K562 (cell line): ENCODE results near the gene UQCC5. TPM values are rescaled to one million over a fixed set of nuclear protein-coding genes. Genes with fewer than 3 reads are reported as not detected.

Source experiments
- CREB1 ChIP-seq, 2 experiments: sonication (generic) in 1 of 2; formaldehyde crosslinking in 1 of 2; IDR thresholded peaks; 2 replicates each; pipeline versions ENCODE4 v1.6.1 to v1.8.0; 2012 to 2022; ENCODE audit warnings: inconsistent platforms in 1 of 2, mild to moderate bottlenecking in 1 of 2, missing genetic modification reagents in 1 of 2, moderate library complexity in 1 of 2
- E2F4 ChIP-seq: sonication (generic); formaldehyde crosslinking; IDR thresholded peaks from 2 replicates; pipeline ENCODE4 v1.8.0; 2022; ENCODE audit warnings: mild to moderate bottlenecking, low read depth, missing genetic modification reagents
- GABPA ChIP-seq: fragments of 200-800 bp; sonication (Bioruptor generic); conservative IDR thresholded peaks from 2 replicates; pipeline ENCODE4 v1.6.1; 2016; ENCODE audit warnings: low read depth, missing genetic modification characterization, missing compliant biosample characterization
- KAT2B ChIP-seq: IDR thresholded peaks from one replicate; pipeline ENCODE4 v1.6.1; 2012; ENCODE audit warnings: low read depth, mild to moderate bottlenecking, control low read depth, inconsistent platforms, low read length, moderate library complexity
- MAFF ChIP-seq: IDR thresholded peaks from 2 replicates; pipeline ENCODE4 v1.6.1; 2012; ENCODE audit warnings: low read length, improper control_type of control experiment
- MTA2 ChIP-seq: fragments of 450-650 bp; IDR thresholded peaks from 2 replicates; pipeline ENCODE4 v1.6.1; 2016; ENCODE audit warnings: low read depth
- NR2C2 ChIP-seq, 2 experiments: fragments of 200-800 bp in 1 of 2; sonication (Bioruptor generic) in 1 of 2; sonication (generic) in 1 of 2; formaldehyde crosslinking in 1 of 2; IDR thresholded peaks; 2 replicates each; pipeline versions ENCODE4 v1.6.1 to v1.8.0; 2016 to 2022; ENCODE audit warnings: mild to moderate bottlenecking in 1 of 2, missing compliant biosample characterization in 1 of 2, missing genetic modification characterization in 1 of 2, missing genetic modification reagents in 1 of 2
- PHF20 ChIP-seq: fragments of 450-650 bp; IDR thresholded peaks from 2 replicates; pipeline ENCODE4 v1.6.1; 2018; ENCODE audit not compliant: partially characterized antibody
- RAD21 ChIP-seq, 2 experiments: fragments of 250-450 bp in 1 of 2; fragments of 450-650 bp in 1 of 2; sonication (Bioruptor Pico) in 1 of 2; formaldehyde crosslinking in 1 of 2; IDR thresholded peaks in 1 of 2; conservative IDR thresholded peaks in 1 of 2; 2 replicates each; pipeline versions ENCODE4 v1.4.0 to v1.8.0; 2020 to 2022; ENCODE audit warnings: mild to moderate bottlenecking in 2 of 2, moderate library complexity in 1 of 2
- RBM17 ChIP-seq: fragments of 200-400 bp; formaldehyde crosslinking; IDR thresholded peaks from 2 replicates; pipeline ENCODE4 v1.6.1; 2017; ENCODE audit warnings: low read depth, mild to moderate bottlenecking, low read length, borderline replicate concordance
- RNF2 ChIP-seq: sonication (generic); IDR thresholded peaks from 2 replicates; pipeline ENCODE4 v1.6.1; 2016
- SAP30 ChIP-seq: fragments of 200-600 bp; sonication (generic); IDR thresholded peaks from 2 replicates; pipeline ENCODE4 v1.6.1; 2012; ENCODE audit warnings: borderline replicate concordance, low read depth, mild to moderate bottlenecking, moderate library complexity, low read length, control low read depth, inconsistent platforms; ENCODE audit not compliant: insufficient read depth, poor library complexity, severe bottlenecking
- SIX5 ChIP-seq, 2 experiments: IDR thresholded peaks; 2 replicates each; pipeline ENCODE4 v1.6.1; 2011; ENCODE audit warnings: low read length in 2 of 2, borderline replicate concordance in 1 of 2, low read depth in 1 of 2, mild to moderate bottlenecking in 1 of 2, moderate library complexity in 1 of 2; ENCODE audit not compliant: insufficient read depth in 1 of 2
- TOE1 ChIP-seq, 2 experiments: fragments of 450-650 bp in 1 of 2; sonication (generic) in 1 of 2; formaldehyde crosslinking in 1 of 2; IDR thresholded peaks; 2 replicates each; pipeline versions ENCODE4 v1.7.1 to v1.8.0; 2016 to 2022; ENCODE audit warnings: borderline replicate concordance in 2 of 2, mild to moderate bottlenecking in 2 of 2, antibody characterized with exemption in 1 of 2, inconsistent platforms in 1 of 2, low read depth in 1 of 2, missing genetic modification reagents in 1 of 2, moderate library complexity in 1 of 2
- ZKSCAN1 ChIP-seq: fragments of 150-350 bp; IDR thresholded peaks from 2 replicates; pipeline ENCODE4 v1.6.1; 2016; ENCODE audit warnings: low read depth, low read length
- ZNF253 ChIP-seq: fragments of 250-450 bp; sonication (Bioruptor Pico); conservative IDR thresholded peaks from 2 replicates; pipeline ENCODE4 v1.6.1; 2021; ENCODE audit warnings: mild to moderate bottlenecking
- ZNF57 ChIP-seq: fragments of 450-650 bp; formaldehyde crosslinking; IDR thresholded peaks from 2 replicates; pipeline ENCODE4 v1.4.0; 2020; ENCODE audit warnings: mild to moderate bottlenecking, moderate library complexity
- ZNF589 ChIP-seq: fragments of 200-800 bp; sonication (Bioruptor generic); IDR thresholded peaks from 2 replicates; pipeline ENCODE4 v1.6.1; 2016; ENCODE audit warnings: low read depth, missing genetic modification characterization, missing compliant biosample characterization
- polyA plus RNA-seq, 8 experiments: library from polyadenylated mRNA; depleted of rRNA in 4 of 8; stranded (reverse) in 5 of 8; unstranded in 3 of 8; fragments of >200 nt; fragmentation: Nextera tagmentation in 2 of 8; fragmentation: Illumina TruSeq in 1 of 8; extraction: Ambion mirVana in 2 of 8; extraction: Trizol in 1 of 8; gene quantifications; 2 replicates each; pipeline versions ENCODE4 v1.2.1 to v1.2.3, GENCODE V29; 2011 to 2014; ENCODE audit warnings: inconsistent platforms in 1 of 8, missing spikeins in 1 of 8
- total RNA-seq, 7 experiments: library from RNA; depleted of rRNA in 6 of 7; stranded (reverse); fragments of >200 nt in 6 of 7; fragmentation: Illumina TruSeq in 2 of 7; extraction: Trizol in 2 of 7; gene quantifications; 2 replicates each; pipeline versions ENCODE4 v1.2.1 to v1.2.3, GENCODE V29; 2011 to 2021; ENCODE audit warnings: low replicate concordance in 1 of 7
- TF ChIP-seq, protein P1 (sequence below), 2 experiments: fragments of 450-650 bp in 1 of 2; IDR thresholded peaks; 2 replicates each; pipeline ENCODE4 v1.6.1; 2011 to 2017; ENCODE audit warnings: low read depth in 2 of 2, antibody characterized with exemption in 1 of 2, borderline replicate concordance in 1 of 2, low read length in 1 of 2, mild to moderate bottlenecking in 1 of 2, mixed read lengths in 1 of 2; ENCODE audit not compliant: control insufficient read depth in 1 of 2

The UQCC5 gene
- total and polyA plus RNA-seq, 9 of the 15 experiments (the other 6 are each of a cell fraction or from before 2014, with no cell fraction given), result 10.2 to 55.4 (median 33.8) TPM

DNA sequence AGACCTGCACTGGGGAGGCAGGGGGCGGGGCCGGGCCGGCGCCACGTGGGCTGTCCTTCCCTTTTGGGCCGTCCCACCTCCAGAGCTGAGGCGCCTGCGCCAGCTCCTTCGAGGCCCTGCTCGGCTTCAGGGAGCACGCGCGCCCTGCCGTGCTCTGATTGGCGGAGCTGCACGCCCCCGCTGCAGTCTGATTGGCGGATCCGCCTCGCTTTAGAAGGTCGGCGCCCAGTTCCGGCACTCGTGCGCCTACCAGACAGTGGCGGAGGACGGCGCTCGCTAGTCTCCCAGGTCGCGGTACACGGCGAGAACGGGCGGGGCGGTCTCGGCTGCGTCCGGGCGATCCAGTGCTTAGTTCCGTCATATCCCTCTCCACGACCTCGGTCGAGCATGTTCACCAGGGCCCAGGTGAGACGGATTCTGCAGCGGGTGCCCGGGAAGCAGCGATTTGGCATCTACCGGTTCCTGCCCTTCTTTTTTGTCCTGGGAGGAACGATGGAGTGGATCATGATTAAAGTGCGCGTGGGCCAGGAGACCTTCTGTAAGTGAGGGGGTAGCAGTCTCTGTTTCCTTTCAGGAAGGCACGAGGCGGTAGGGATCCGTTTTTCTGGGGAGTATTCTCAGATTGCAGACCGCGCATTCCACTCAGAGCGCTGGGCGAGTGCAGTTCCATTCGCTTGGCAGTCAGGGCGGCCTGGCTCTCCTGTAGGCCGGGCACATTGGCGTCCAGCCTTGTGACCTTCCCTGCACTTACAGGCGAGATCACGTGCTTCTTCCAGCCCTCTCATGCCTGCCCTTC lies at the start of gene UQCC5 (continued):
- TF ChIP-seq RNF2 (0 out of 2 replicates have a peak, but pooled peaks have one; percentile 15), ZNF253 (CRISPR knock-in tag) (no peak), PHF20 (no peak), CREB1 (IDR thresholded peaks at IDR 0.05) (0 out of 2 replicates have a peak, but pooled peaks have one; percentile 25), CREB1 (CRISPR knock-in tag; IDR thresholded peaks at IDR 0.05) (no peak), TOE1 (IDR thresholded peaks at IDR 0.05; ENCODE audit: borderline replicate concordance) (peak; percentile 85; the same call in 1 of the 2 replicates), TOE1 (CRISPR knock-in tag; IDR thresholded peaks at IDR 0.05; ENCODE audit: borderline replicate concordance, low read depth) (no peak), KAT2B (no peak), SAP30 (peak; percentile 73), MTA2 (no peak), RBM17 (no peak), NR2C2 (CRISPR knock-in tag; IDR thresholded peaks at IDR 0.05) (no peak; the same call in 1 of the 2 replicates), NR2C2 (tag; IDR thresholded peaks at IDR 0.05) (peak; percentile 77), RAD21 (CRISPR knock-in tag; conservative IDR thresholded peaks at IDR 0.05 in 1 of 2, IDR thresholded peaks at IDR 0.05 in 1 of 2) (peak in 1 of 2 experiments; percentile 13; a peak in 1 of 4 replicates), ZNF589 (CRISPR knock-in tag) (no peak), GABPA (tag) (peak; percentile 71), SIX5 (IDR thresholded peaks at IDR 0.05; ENCODE audit: borderline replicate concordance in 1 of 2, insufficient read depth in 1 of 2, low read depth in 1 of 2, low read length in 2 of 2) (no peak), ZKSCAN1 (no peak), ZNF57 (no peak), MAFF (no peak), E2F4 (CRISPR knock-in tag) (no peak)
- TF ChIP-seq, protein P1, sequence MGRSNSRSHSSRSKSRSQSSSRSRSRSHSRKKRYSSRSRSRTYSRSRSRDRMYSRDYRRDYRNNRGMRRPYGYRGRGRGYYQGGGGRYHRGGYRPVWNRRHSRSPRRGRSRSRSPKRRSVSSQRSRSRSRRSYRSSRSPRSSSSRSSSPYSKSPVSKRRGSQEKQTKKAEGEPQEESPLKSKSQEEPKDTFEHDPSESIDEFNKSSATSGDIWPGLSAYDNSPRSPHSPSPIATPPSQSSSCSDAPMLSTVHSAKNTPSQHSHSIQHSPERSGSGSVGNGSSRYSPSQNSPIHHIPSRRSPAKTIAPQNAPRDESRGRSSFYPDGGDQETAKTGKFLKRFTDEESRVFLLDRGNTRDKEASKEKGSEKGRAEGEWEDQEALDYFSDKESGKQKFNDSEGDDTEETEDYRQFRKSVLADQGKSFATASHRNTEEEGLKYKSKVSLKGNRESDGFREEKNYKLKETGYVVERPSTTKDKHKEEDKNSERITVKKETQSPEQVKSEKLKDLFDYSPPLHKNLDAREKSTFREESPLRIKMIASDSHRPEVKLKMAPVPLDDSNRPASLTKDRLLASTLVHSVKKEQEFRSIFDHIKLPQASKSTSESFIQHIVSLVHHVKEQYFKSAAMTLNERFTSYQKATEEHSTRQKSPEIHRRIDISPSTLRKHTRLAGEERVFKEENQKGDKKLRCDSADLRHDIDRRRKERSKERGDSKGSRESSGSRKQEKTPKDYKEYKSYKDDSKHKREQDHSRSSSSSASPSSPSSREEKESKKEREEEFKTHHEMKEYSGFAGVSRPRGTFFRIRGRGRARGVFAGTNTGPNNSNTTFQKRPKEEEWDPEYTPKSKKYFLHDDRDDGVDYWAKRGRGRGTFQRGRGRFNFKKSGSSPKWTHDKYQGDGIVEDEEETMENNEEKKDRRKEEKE (IDR thresholded peaks at IDR 0.05; ENCODE audit: borderline replicate concordance in 1 of 2, control insufficient read depth in 1 of 2, low read depth in 2 of 2, low read length in 1 of 2), result no peak
